Pancreas (tissue), 10 donors: ENCODE measurements around the gene SLC28A1. TPM values are rescaled to one million over a fixed set of nuclear protein-coding genes. Genes with fewer than 3 reads are reported as not detected.

Experiments
- ATAC-seq, 4 donors: fragments of 200-7000 bp; cut with Tn5 transposase; one replicate each; pipeline versions ENCODE4 v1.8.0 to v1.9.1; 2020; ENCODE audit warnings: mild to moderate bottlenecking in 4 of 4, moderate library complexity in 4 of 4
- DNase-seq, 6 donors: peaks; one replicate each; pipeline ENCODE4 v3.0.0-alpha.2; 2020
- FAIRE-seq: peaks from 2 replicates; lab custom pipeline; 2012; peaks lifted over from hg19 to GRCh38; lab: Jason Lieb, UNC
- H3K27ac ChIP-seq, 4 donors: fragments of 200-600 bp; sonication (generic); 1 replicate in 3 of 4; 2 replicates in 1 of 4; pipeline versions ENCODE4 v1.5.0 to v1.8.0; 2020
- H3K27me3 ChIP-seq, 4 donors: fragments of 200-600 bp; one replicate each; pipeline ENCODE4 v1.8.0; 2021
- H3K36me3 ChIP-seq, 3 donors: fragments of 200-600 bp; sonication (generic) in 1 of 3; one replicate each; pipeline versions ENCODE4 v1.5.0 to v1.8.0; 2020 to 2021
- H3K4me1 ChIP-seq, 3 donors: fragments of 200-600 bp; one replicate each; pipeline ENCODE4 v1.8.0; 2021
- H3K4me3 ChIP-seq, 4 donors: fragments of 200-600 bp; sonication (generic) in 2 of 4; one replicate each; pipeline versions ENCODE4 v1.5.0 to v1.8.0; 2020 to 2021
- H3K9me3 ChIP-seq, 4 donors: fragments of 200-600 bp; one replicate each; pipeline ENCODE4 v1.8.0; 2021
- WGBS, 2 donors: extraction: QIAGEN DNeasy Blood & Tissue Kit; methylation state at CpG; one replicate each; pipeline ENCODE4 v1.1.7; 2013; 5-methylcytosine and 5-hydroxymethylcytosine counted together
- intact Hi-C, 3 donors: fragments of 100-400 bp; cut with DNase I; formaldehyde crosslinking; loops; one replicate each; pipeline versions ENCODE4 v1.11.1 to v1.14.2; 2022
- polyA plus RNA-seq, 2 donors: library from polyadenylated mRNA; stranded (reverse); fragments of 200-250 nt; gene quantifications; one replicate each; pipeline ENCODE4 v1.2.3, GENCODE V29; 2013
- total RNA-seq, 6 donors: library from RNA; stranded (reverse); fragmentation: NEBNext Ultra II Directional in 4 of 6; extraction: Animal tissue kit (Norgen Biotek cat#: 25700) in 4 of 6; gene quantifications; one replicate each; pipeline versions ENCODE4 v1.2.1 to v1.2.4, GENCODE V29; 2021 to 2023
- TF ChIP-seq, protein P1 (sequence below), 4 donors: fragments of 200-600 bp; sonication (generic) in 3 of 4; IDR thresholded peaks; one replicate each; pipeline versions ENCODE4 v1.5.0 to v1.8.0; 2021; ENCODE audit warnings: antibody characterized with exemption in 4 of 4
- donor health status: healthy with polysubstance abuse.
- donor health status: DM: no; HTN: no; CAD: no; lungs with moderate emphysema.
- donor health status: DM: no; HTN: no; CAD: no.
- donor health status: control.
- donor health status: control.
- donor health status: Bipolar disorder and iron deficiency.
- donor health status: DM: yes; HTN: yes; CAD: no.
- donor health status: DM: no; HTN: no; CAD: no.
- donor health status: DM: no; HTN: no; CAD: no.
- donor health status: DM: yes; HTN: yes; CAD: no.

The SLC28A1 gene
- total and polyA plus RNA-seq, 8 donors, result 0.02 to 0.21 (median 0.11) TPM; not detected in 3

DNA sequence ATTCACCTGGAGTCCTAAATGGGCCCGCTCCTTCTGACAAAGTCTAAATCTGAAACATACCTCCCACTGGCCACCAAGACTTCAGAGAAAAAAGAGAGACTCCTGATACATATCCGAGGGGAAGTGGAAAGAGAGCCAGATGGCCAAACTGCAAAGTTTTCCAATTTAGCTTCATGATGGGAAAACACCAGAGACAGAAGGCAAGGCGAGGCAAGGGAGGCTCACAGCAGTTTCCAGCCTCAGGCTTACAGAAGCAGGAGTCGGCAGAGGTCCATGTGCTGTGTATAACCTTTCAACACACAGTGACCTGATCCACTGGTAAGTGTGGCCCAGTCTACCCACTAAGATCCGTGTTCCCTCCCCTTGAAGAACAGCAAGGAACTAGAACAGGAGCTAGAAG, 67.3 kb downstream of the SLC28A1 start:
- H3K36me3 ChIP-seq, result no peaks in the 10 kb centered on the region
- H3K27me3 ChIP-seq, result no peaks in the 10 kb centered on the region
- H3K27ac ChIP-seq, result no peak overlapping the region
- TF ChIP-seq, protein P1, sequence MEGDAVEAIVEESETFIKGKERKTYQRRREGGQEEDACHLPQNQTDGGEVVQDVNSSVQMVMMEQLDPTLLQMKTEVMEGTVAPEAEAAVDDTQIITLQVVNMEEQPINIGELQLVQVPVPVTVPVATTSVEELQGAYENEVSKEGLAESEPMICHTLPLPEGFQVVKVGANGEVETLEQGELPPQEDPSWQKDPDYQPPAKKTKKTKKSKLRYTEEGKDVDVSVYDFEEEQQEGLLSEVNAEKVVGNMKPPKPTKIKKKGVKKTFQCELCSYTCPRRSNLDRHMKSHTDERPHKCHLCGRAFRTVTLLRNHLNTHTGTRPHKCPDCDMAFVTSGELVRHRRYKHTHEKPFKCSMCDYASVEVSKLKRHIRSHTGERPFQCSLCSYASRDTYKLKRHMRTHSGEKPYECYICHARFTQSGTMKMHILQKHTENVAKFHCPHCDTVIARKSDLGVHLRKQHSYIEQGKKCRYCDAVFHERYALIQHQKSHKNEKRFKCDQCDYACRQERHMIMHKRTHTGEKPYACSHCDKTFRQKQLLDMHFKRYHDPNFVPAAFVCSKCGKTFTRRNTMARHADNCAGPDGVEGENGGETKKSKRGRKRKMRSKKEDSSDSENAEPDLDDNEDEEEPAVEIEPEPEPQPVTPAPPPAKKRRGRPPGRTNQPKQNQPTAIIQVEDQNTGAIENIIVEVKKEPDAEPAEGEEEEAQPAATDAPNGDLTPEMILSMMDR (IDR thresholded peaks at IDR 0.05), result no peak
- 70 to 71% methylated on average over 5 of the region's 5 CpGs for WGBS, 2 donors
- H3K4me3 ChIP-seq, result no peak overlapping the region
- ATAC-seq, result no peak
- no peak for DNase-seq
- intact Hi-C loops, result loop anchor here in 1 of 3 donors (10.0 kb wide), 1 partner anchor 93 kb away; no protein-coding TSS in a partner anchor
- H3K9me3 ChIP-seq, result no peaks in the 10 kb centered on the region
- H3K4me1 ChIP-seq, result peaks cover 0 to 2% (median 0%) of the 10 kb centered on the region in 3 donors
- FAIRE-seq, result no peak

DNA sequence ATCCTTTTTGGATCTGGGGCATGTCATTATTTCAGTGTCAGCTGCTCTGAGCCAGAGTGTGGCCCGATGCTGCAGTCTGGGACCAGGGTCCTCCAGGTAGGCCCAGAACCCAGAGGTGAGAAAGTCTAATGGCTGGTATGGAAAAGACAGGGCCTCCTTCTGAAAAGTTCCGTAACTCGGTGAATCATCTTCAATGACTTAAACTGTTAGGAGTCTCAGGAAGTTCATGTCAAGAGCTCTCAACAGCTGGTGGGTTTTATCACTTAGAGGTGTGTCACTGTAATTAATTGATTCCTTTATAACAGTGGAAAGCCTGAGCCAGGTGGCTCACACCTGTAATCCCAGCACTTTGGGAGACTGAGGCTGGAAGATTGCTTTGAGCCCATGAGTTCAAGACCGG, 68.7 kb downstream of the SLC28A1 start:
- intact Hi-C loops, result loop anchor here in 1 of 3 donors (10.0 kb wide), 1 partner anchor 92 kb away; no protein-coding TSS in a partner anchor

DNA sequence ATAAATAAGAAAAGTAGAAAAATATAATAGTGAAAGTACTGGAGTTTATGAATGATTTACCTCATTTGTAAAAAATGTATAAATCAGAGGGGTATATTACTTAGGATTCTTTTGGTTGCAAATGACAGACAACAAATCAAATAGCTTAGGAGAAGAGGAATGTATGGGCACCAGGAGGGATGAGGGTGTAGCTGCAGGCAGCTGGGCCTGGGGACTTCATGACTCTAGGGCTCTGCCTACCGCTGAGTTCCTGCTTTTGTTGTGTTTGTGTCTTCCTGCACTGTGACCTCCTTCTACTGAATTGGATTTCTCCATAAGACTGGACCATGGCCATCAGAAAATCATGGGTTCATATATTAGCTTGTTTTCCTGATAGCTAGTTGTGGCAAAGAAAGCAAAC, 69.3 kb downstream of the SLC28A1 start:
- Histone ChIP-seq H3K4me3 (no peak overlapping the region), H3K27me3 (no peaks in the 10 kb centered on the region), H3K4me1 (no peaks in the 10 kb centered on the region), H3K9me3 (no peaks in the 10 kb centered on the region), H3K36me3 (no peaks in the 10 kb centered on the region), H3K27ac (no peak overlapping the region)
- TF ChIP-seq, protein P1 (IDR thresholded peaks at IDR 0.05), result no peak
- FAIRE-seq (no peak), ATAC-seq (no peak), DNase-seq (no peak)
- 72 to 81% methylated on average over 1 of the region's 1 CpG for WGBS, 2 donors
- intact Hi-C loops, result loop anchor here in 2 of 3 donors (2.0 to 10.0 kb wide), 2 partner anchors 91 kb away; no protein-coding TSS in a partner anchor

More for the DNA sequence above, 68.7 kb downstream of the SLC28A1 start:
- 87 to 94% methylated on average over 4 of the region's 4 CpGs for WGBS, 2 donors
- no peaks in the 10 kb centered on the region for H3K36me3 ChIP-seq
- ATAC-seq (no peak), DNase-seq (no peak), FAIRE-seq (no peak)
- no peaks in the 10 kb centered on the region for H3K27me3 ChIP-seq
- H3K27ac ChIP-seq, result no peak overlapping the region
- TF ChIP-seq, protein P1 (IDR thresholded peaks at IDR 0.05), result no peak
- no peaks in the 10 kb centered on the region for H3K4me1 ChIP-seq
- no peak overlapping the region for H3K4me3 ChIP-seq
- no peaks in the 10 kb centered on the region for H3K9me3 ChIP-seq

DNA sequence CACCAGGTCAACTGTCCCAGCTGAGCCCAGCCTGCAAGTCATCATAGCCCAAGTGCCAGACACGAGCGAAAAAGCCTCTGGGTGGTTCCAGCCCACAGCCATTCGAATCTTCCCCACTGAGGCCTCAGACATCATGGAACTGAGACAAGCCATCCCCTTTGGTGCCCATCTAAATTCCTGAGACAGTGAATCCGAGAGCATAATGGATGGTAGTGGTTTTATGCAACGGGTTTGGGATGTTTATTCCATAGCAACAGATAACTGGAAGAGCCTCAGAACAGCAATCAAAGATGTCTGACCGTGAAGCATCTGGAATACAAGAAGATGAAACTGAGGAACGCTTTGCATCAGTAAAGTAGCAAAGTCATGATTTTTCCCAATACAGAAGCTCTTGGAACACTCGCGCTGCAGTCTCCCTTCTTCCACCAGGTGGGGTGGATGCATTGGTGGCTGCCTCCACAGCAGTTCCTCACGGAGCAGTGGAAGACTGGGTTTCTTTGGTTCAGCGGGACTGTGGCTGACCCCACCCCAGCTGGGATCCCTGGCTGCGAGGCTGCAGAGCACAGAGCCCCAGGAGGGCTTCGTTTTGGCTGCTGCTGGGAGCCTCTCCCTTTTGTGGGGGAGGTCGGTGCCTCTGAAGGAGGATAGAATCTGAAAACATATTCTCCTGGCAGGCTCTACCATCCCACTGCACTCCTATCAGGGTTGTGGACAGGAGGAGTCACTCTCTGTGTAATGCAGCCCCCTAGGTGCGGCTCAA, 70.8 kb downstream of the SLC28A1 start:
- TF ChIP-seq, protein P1 (IDR thresholded peaks at IDR 0.05), result peak; percentile 53 to 83 (median 72)
- Histone ChIP-seq H3K36me3 (no peaks in the 10 kb centered on the region), H3K27ac (no peak overlapping the region), H3K27me3 (no peaks in the 10 kb centered on the region), H3K4me3 (peak overlapping the region in 1 of 4 donors; percentile 23), H3K9me3 (no peaks in the 10 kb centered on the region), H3K4me1 (no peaks in the 10 kb centered on the region)
- intact Hi-C loops, result loop anchor here in 2 of 3 donors (2.0 to 10.0 kb wide), 2 partner anchors 90 kb away; no protein-coding TSS in a partner anchor
- peak; percentile 59 to 84 (median 75) for DNase-seq
- WGBS, 2 donors, result 18 to 22% methylated on average over 15 of the region's 15 CpGs
- ATAC-seq, result peak; percentile 94 to 100 (median 98)
- FAIRE-seq, result no peak
